OCI-LY7 (cell line): Measurements from ENCODE around the gene HAPLN3. TPM values are rescaled to one million over a fixed set of nuclear protein-coding genes. Genes with fewer than 3 reads are reported as not detected.

Source experiments
- BruUV-seq: library from RNA; stranded (reverse); fragments of 400-500 nt; replicated peaks from 2 replicates; lab custom pipeline; 2021; lab: Mats Ljungman, UMichigan
- CTCF ChIA-PET: fragments of 300-600 bp; sonication (Branson Sonifier 250); formaldehyde crosslinking; loops from one replicate; lab custom pipeline; 2022; ENCODE audit warnings: antibody characterized with exemption; ENCODE audit not compliant: unreplicated experiment; lab: Charles Lee
- POLR2A ChIA-PET: fragments of 300-600 bp; sonication (Branson Sonifier 250); formaldehyde crosslinking; loops from one replicate; lab custom pipeline; 2022; ENCODE audit warnings: antibody characterized with exemption; lab: Charles Lee
- DNase-seq: peaks from one replicate; pipeline ENCODE4 v3.0.0-alpha.2; 2015; ENCODE audit warnings: low spot score
- H2AFZ ChIP-seq: fragments of 200-600 bp; sonication (generic), shearing (Covaris generic); 2 replicates; pipeline ENCODE4 v1.6.1; 2014; ENCODE audit warnings: mild to moderate bottlenecking, antibody characterized with exemption, low read length, moderate library complexity
- H3K27ac ChIP-seq: fragments of 200-600 bp; sonication (generic); 2 replicates; pipeline ENCODE4 v1.5.1; 2014; ENCODE audit warnings: mixed run types, low read depth, mild to moderate bottlenecking, moderate library complexity, low read length, inconsistent platforms; ENCODE audit not compliant: poor library complexity, severe bottlenecking
- H3K36me3 ChIP-seq: fragments of 200-600 bp; sonication (generic); 2 replicates; pipeline ENCODE4 v1.6.1; 2014; ENCODE audit warnings: mild to moderate bottlenecking, antibody characterized with exemption, low read length, moderate library complexity, mixed read lengths; ENCODE audit not compliant: insufficient read depth
- H3K4me1 ChIP-seq: fragments of 200-600 bp; sonication (generic); 2 replicates; pipeline ENCODE4 v1.5.1; 2014; ENCODE audit warnings: mild to moderate bottlenecking, low read length; ENCODE audit not compliant: insufficient read depth, poor library complexity, severe bottlenecking
- H3K4me2 ChIP-seq: fragments of 200-600 bp; sonication (generic); 2 replicates; pipeline ENCODE4 v1.6.1; 2014; ENCODE audit warnings: mild to moderate bottlenecking, low read length
- H3K4me3 ChIP-seq: fragments of 200-600 bp; sonication (generic); 2 replicates; pipeline ENCODE4 v1.5.1; 2014; ENCODE audit warnings: mild to moderate bottlenecking, low read depth, low read length; ENCODE audit not compliant: poor library complexity, severe bottlenecking
- H3K79me2 ChIP-seq: fragments of 200-600 bp; sonication (generic); 2 replicates; pipeline ENCODE4 v1.6.1; 2016; ENCODE audit warnings: low read depth, mild to moderate bottlenecking, low read length, moderate library complexity, mixed read lengths; ENCODE audit not compliant: insufficient read depth
- H3K9me2 ChIP-seq: fragments of 200-600 bp; sonication (generic); 2 replicates; pipeline ENCODE4 v1.6.1; 2016; ENCODE audit warnings: mild to moderate bottlenecking, low read length, mixed read lengths; ENCODE audit not compliant: insufficient read depth
- H3K9me3 ChIP-seq: fragments of 200-600 bp; sonication (generic); 2 replicates; pipeline ENCODE4 v1.6.1; 2014; ENCODE audit warnings: mild to moderate bottlenecking, mixed run types, low read length, mixed read lengths
- H4K20me1 ChIP-seq: fragments of 200-600 bp; sonication (generic); 2 replicates; pipeline ENCODE4 v1.6.1; 2014; ENCODE audit warnings: mild to moderate bottlenecking, antibody characterized with exemption, low read length, moderate library complexity, mixed read lengths; ENCODE audit not compliant: insufficient read depth
- CTCF ChIP-seq: fragments of 200-600 bp; sonication (generic); conservative IDR thresholded peaks from 2 replicates; pipeline ENCODE4 v1.5.1; 2014; ENCODE audit warnings: mild to moderate bottlenecking, antibody characterized with exemption, low read length, moderate library complexity, mixed read lengths
- EZH2phosphoT487 ChIP-seq: fragments of 200-600 bp; sonication (generic); IDR thresholded peaks from 2 replicates; pipeline ENCODE4 v1.6.1; 2018; ENCODE audit warnings: low read depth, borderline replicate concordance, mild to moderate bottlenecking, mixed run types, antibody characterized with exemption, low read length, moderate library complexity, mixed read lengths
- intact Hi-C: fragments of 100-400 bp; cut with micrococcal nuclease; formaldehyde crosslinking; loops from one replicate; pipeline ENCODE4 v1.10.0; 2022; ENCODE audit not compliant: unreplicated experiment
- total RNA-seq, 2 experiments: library from RNA; depleted of rRNA in 1 of 2; stranded (reverse); fragments of >200 nt in 1 of 2; shearing (Covaris generic) in 1 of 2; gene quantifications; 2 replicates each; pipeline ENCODE4 v1.2.3, GENCODE V29; 2014 to 2022

HAPLN3 gene
- total RNA-seq, 2 experiments from 2014 or later, result 0.93 to 0.98 TPM

- ChIA-PET POLR2A (no interaction called here), CTCF (interaction anchor here (0.6 to 1.0 kb wide), 4 partner anchors 12 to 437 kb away, joined by 3 to 5 read pairs (median 3); no protein-coding TSS in a partner anchor)
- Histone ChIP-seq H3K27ac (no peak overlapping the region), H2AFZ (peak overlapping the region; percentile 38; the same call in 1 of the 2 replicates), H3K9me3 (no peaks in the 10 kb centered on the region), H4K20me1 (no peaks in the 10 kb centered on the region), H3K4me2 (no peak overlapping the region; the same call in 1 of the 2 replicates), H3K9me2 (no peaks in the 10 kb centered on the region), H3K36me3 (no peaks in the 10 kb centered on the region), H3K79me2 (no peaks in the 10 kb centered on the region), H3K4me1 (peaks cover 7% of the 10 kb centered on the region), H3K4me3 (no peak overlapping the region)
- no TSS peak for BruUV-seq
- intact Hi-C loops, result loop anchor here (1.0 to 10.0 kb wide), 4 partner anchors 100 to 280 kb away; partner anchors contain the start of gene AEN
- TF ChIP-seq CTCF, result peak; percentile 96
- TF ChIP-seq EZH2phosphoT487, result no peak
- DNase-seq, result peak; percentile 81
Measured at GRCh38 chr15:88904624-88905327, 9.4 kb upstream of the HAPLN3 start.

- intact Hi-C loops, result loop anchor here (1.0 to 10.0 kb wide), 4 partner anchors 100 to 279 kb away; partner anchors contain the start of gene AEN
- Histone ChIP-seq H3K4me3 (no peak overlapping the region), H3K27ac (no peak overlapping the region), H3K79me2 (no peaks in the 10 kb centered on the region), H3K4me2 (no peak overlapping the region), H3K4me1 (peaks cover 7% of the 10 kb centered on the region), H3K36me3 (no peaks in the 10 kb centered on the region), H2AFZ (peak overlapping the region; percentile 38; the same call in 1 of the 2 replicates), H3K9me2 (no peaks in the 10 kb centered on the region), H3K9me3 (no peaks in the 10 kb centered on the region), H4K20me1 (no peaks in the 10 kb centered on the region)
- DNase-seq, result no peak
- ChIA-PET CTCF (interaction anchor here (0.6 kb wide), 1 partner anchor 438 kb away, joined by 3 read pairs; no protein-coding TSS in a partner anchor), POLR2A (no interaction called here)
- TF ChIP-seq EZH2phosphoT487 (no peak), CTCF (no peak)
- BruUV-seq, result no TSS peak
Measured at GRCh38 chr15:88904257-88904623, 8.9 kb upstream of the HAPLN3 start.

GRCh38 chr15:88902846-88903245, 7.5 kb upstream of the HAPLN3 start:
- ChIA-PET CTCF (interaction anchor here (0.6 kb wide), 1 partner anchor 275 kb away, joined by 3 read pairs; no protein-coding TSS in a partner anchor), POLR2A (no interaction called here)
- no peaks in the 10 kb centered on the region for H3K79me2 ChIP-seq
- no peak overlapping the region for H3K27ac ChIP-seq
- no peaks in the 10 kb centered on the region for H3K9me2 ChIP-seq
- peaks cover 7% of the 10 kb centered on the region for H3K4me1 ChIP-seq
- intact Hi-C loops, result loop anchor here (10.0 kb wide), 1 partner anchor 278 kb away; the partner anchor contains the start of gene AEN
- DNase-seq, result no peak
- no peak overlapping the region for H3K4me3 ChIP-seq
- no peaks in the 10 kb centered on the region for H3K36me3 ChIP-seq
- no peaks in the 10 kb centered on the region for H4K20me1 ChIP-seq
- H3K4me2 ChIP-seq, result no peak overlapping the region
- no TSS peak for BruUV-seq
- H3K9me3 ChIP-seq, result no peaks in the 10 kb centered on the region
- TF ChIP-seq EZH2phosphoT487, result no peak
- TF ChIP-seq CTCF, result no peak
- no peak overlapping the region for H2AFZ ChIP-seq
